Mammary epithelial cell (primary cell): ENCODE measurements around the gene KDM4B.

Experiments used
- EZH2 ChIP-seq: IDR thresholded peaks from 2 replicates; pipeline ENCODE4 v1.6.1; 2012; ENCODE audit warnings: low read length, inconsistent platforms, borderline replicate concordance
- TF ChIP-seq, protein P1 (sequence below), 2 donors: IDR thresholded peaks in 1 of 2; conservative IDR thresholded peaks in 1 of 2; 2 replicates each; pipeline ENCODE4 v1.5.1; 2011 to 2012; ENCODE audit warnings: inconsistent platforms in 2 of 2, low read length in 2 of 2, mild to moderate bottlenecking in 2 of 2, control low read depth in 1 of 2, low read depth in 1 of 2; ENCODE audit not compliant: insufficient read depth in 1 of 2; ENCODE audit errors: extremely low read depth in 1 of 2

DNA sequence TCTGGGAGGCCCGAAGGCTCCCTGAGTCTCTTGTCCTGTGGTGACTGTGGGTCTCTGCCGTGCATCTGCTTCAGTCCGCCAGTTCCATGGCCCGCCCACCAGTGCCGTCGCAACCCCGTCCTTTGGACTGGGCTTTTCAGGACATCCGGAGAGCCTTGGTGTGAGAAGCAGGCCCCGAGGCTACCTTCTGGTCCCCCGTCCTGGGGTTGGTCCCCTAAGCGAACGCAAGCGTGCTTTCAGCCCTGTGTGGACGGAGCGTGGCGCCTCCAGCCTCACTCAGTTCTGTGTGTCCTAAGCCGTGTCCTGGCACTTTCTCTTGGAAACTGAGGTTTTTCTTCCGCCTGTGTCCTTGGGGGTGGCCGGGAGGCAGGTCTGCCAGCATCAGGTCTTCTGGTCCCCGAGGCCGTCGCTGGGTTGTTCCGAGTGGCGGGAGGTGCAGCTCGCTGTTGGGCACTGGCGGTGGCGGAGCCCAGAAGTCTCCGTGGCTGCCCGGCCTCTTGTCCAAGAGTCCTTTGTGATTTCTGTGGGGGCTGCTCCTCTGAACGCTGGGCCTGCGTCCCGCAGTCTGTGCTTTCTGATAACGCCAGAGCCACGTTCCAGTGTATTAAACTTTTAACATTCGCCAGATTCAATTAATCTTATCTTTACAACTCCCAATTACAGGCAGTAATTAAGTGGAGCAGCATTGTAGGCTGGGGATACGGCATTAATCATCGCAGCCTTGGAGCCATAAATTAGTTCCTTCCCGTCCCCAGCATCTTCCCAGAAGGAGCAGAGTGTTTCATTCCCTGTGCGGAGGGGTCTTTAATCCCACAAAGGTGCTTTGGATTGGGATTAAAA is 99.5 kb downstream of the KDM4B start:
- TF ChIP-seq, protein P1, sequence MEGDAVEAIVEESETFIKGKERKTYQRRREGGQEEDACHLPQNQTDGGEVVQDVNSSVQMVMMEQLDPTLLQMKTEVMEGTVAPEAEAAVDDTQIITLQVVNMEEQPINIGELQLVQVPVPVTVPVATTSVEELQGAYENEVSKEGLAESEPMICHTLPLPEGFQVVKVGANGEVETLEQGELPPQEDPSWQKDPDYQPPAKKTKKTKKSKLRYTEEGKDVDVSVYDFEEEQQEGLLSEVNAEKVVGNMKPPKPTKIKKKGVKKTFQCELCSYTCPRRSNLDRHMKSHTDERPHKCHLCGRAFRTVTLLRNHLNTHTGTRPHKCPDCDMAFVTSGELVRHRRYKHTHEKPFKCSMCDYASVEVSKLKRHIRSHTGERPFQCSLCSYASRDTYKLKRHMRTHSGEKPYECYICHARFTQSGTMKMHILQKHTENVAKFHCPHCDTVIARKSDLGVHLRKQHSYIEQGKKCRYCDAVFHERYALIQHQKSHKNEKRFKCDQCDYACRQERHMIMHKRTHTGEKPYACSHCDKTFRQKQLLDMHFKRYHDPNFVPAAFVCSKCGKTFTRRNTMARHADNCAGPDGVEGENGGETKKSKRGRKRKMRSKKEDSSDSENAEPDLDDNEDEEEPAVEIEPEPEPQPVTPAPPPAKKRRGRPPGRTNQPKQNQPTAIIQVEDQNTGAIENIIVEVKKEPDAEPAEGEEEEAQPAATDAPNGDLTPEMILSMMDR (conservative IDR thresholded peaks at IDR 0.05 in 1 of 2, IDR thresholded peaks at IDR 0.05 in 1 of 2; ENCODE audit: extremely low read depth in 1 of 2, insufficient read depth in 1 of 2, low read depth in 1 of 2, low read length in 2 of 2): no peak
- TF ChIP-seq EZH2: no peak
